Fibroblast of skin of right quadriceps (primary cell): ENCODE measurements around the gene ATP6V1G1.

Experiments used
- DNase-seq: peaks from one replicate; pipeline ENCODE4 v3.0.0-alpha.2; 2013

Gene ATP6V1G1

GRCh38 chr9:114613087-114613486, 25.5 kb downstream of the ATP6V1G1 start:
- no peak for DNase-seq

GRCh38 chr9:114613919-114614318, 26.4 kb downstream of the ATP6V1G1 start:
- DNase-seq, result no peak

- no peak for DNase-seq
Observed at GRCh38 chr9:114614373-114614772, 26.8 kb downstream of the ATP6V1G1 start.

GRCh38 chr9:114616684-114617520, 29.3 kb downstream of the ATP6V1G1 start:
- DNase-seq, result no peak

- DNase-seq, result no peak
Observed at GRCh38 chr9:114619191-114619761, 31.7 kb downstream of the ATP6V1G1 start.

GRCh38 chr9:114621561-114621960, 34.0 kb downstream of the ATP6V1G1 start:
- no peak for DNase-seq

- peak; percentile 78 for DNase-seq
Observed at GRCh38 chr9:114621975-114622609, 34.5 kb downstream of the ATP6V1G1 start.

- DNase-seq, result no peak
Observed at GRCh38 chr9:114624677-114625076, 37.1 kb downstream of the ATP6V1G1 start.

GRCh38 chr9:114626415-114627020, 38.9 kb downstream of the ATP6V1G1 start:
- DNase-seq, result no peak

- DNase-seq, result no peak
Observed at GRCh38 chr9:114627553-114627952, 40.0 kb downstream of the ATP6V1G1 start.

- DNase-seq, result no peak
Observed at GRCh38 chr9:114629563-114630090, 42.1 kb downstream of the ATP6V1G1 start.

GRCh38 chr9:114631166-114631565, 43.6 kb downstream of the ATP6V1G1 start:
- DNase-seq, result no peak

- no peak for DNase-seq
Observed at GRCh38 chr9:114633438-114634089, 46.0 kb downstream of the ATP6V1G1 start.

GRCh38 chr9:114634387-114634786, 46.8 kb downstream of the ATP6V1G1 start:
- DNase-seq, result no peak

GRCh38 chr9:114638404-114638803, 50.8 kb downstream of the ATP6V1G1 start:
- no peak for DNase-seq

GRCh38 chr9:114641967-114642366, 54.4 kb downstream of the ATP6V1G1 start:
- DNase-seq, result no peak

- DNase-seq, result no peak
Observed at GRCh38 chr9:114643001-114643400, 55.4 kb downstream of the ATP6V1G1 start.

GRCh38 chr9:114643896-114644295, 56.3 kb downstream of the ATP6V1G1 start:
- DNase-seq, result peak; percentile 39
